H1 (cell line): ENCODE measurements around the gene PHF10. TPM values are rescaled to one million over a fixed set of nuclear protein-coding genes. Genes with fewer than 3 reads are reported as not detected.

Experiments used
- CHD2 ChIP-seq: IDR thresholded peaks from 2 replicates; pipeline ENCODE4 v1.6.1; 2012; ENCODE audit warnings: low read length, improper control_type of control experiment
- polyA plus RNA-seq, 7 experiments: library from polyadenylated mRNA; depleted of rRNA in 3 of 7; stranded (reverse) in 5 of 7; unstranded in 2 of 7; fragments of >200 nt in 5 of 7; fragments of 200-250 nt in 2 of 7; gene quantifications; 1 replicate in 5 of 7; 2 replicates in 1 of 7; 4 replicates in 1 of 7; pipeline versions ENCODE4 v1.2.1 to v1.2.3, GENCODE V29; 2011 to 2013; ENCODE audit warnings: missing spikeins in 2 of 7, mixed read lengths in 2 of 7
- total RNA-seq: library from RNA; stranded (reverse); fragmentation: NEBNext Ultra II Directional; extraction: Animal tissue kit (Norgen Biotek cat#: 25700); gene quantifications from 2 replicates; pipeline ENCODE4 v1.2.1, GENCODE V29; 2021

PHF10 gene
- total and polyA plus RNA-seq, 2 of the 8 experiments (the other 6 are each of a cell fraction or from before 2014, with no cell fraction given) = 15.6 to 51.1 TPM

GRCh38 chr6:169729961-169730360 lies 5.7 kb upstream of the PHF10 start (continued):
- TF ChIP-seq CHD2 = no peak
